Omental fat pad (tissue), 4 donors: ENCODE results near the gene RAB7A. TPM values are rescaled to one million over a fixed set of nuclear protein-coding genes. Genes with fewer than 3 reads are reported as not detected.

Experiments used
- ATAC-seq: fragments of 150-250 bp; one replicate; pipeline ENCODE4 v1.9.1; 2016; ENCODE audit warnings: mild to moderate bottlenecking, moderate library complexity; ENCODE audit not compliant: low FRiP score
- DNase-seq: peaks from one replicate; pipeline ENCODE4 v3.0.0-alpha.2; 2019; ENCODE audit warnings: low spot score
- CTCF ChIP-seq, 3 donors: fragments of 450-650 bp; IDR thresholded peaks; one replicate each; pipeline ENCODE4 v1.5.1; 2016 to 2017; ENCODE audit warnings: antibody characterized with exemption in 3 of 3, mild to moderate bottlenecking in 3 of 3, moderate library complexity in 2 of 3
- total RNA-seq, 4 donors: library from RNA; depleted of rRNA; stranded (reverse); fragments of >200 nt; gene quantifications; one replicate each; pipeline ENCODE4 v1.1.0, GENCODE V29; 2016

Gene RAB7A
- total RNA-seq, 4 donors from 2014 or later: 125 to 170 (median 135) TPM

GRCh38 chr3:128800241-128801187 is 74.5 kb downstream of the RAB7A start:
- DNase-seq: no peak
- ATAC-seq: no peak
- no peak for TF ChIP-seq CTCF (IDR thresholded peaks at IDR 0.05)

- ATAC-seq (no peak), DNase-seq (no peak)
- TF ChIP-seq CTCF (IDR thresholded peaks at IDR 0.05): no peak
Observed at GRCh38 chr3:128801779-128802380, 75.9 kb downstream of the RAB7A start.

- ATAC-seq (no peak), DNase-seq (no peak)
- TF ChIP-seq CTCF (IDR thresholded peaks at IDR 0.05): no peak
Observed at GRCh38 chr3:128803307-128803706, 77.3 kb downstream of the RAB7A start.

GRCh38 chr3:128804017-128804810 is 78.2 kb downstream of the RAB7A start:
- TF ChIP-seq CTCF (IDR thresholded peaks at IDR 0.05): no peak
- ATAC-seq (peak; percentile 64), DNase-seq (no peak)

GRCh38 chr3:128804811-128805155 is 78.8 kb downstream of the RAB7A start:
- ATAC-seq: no peak
- TF ChIP-seq CTCF (IDR thresholded peaks at IDR 0.05): no peak
- DNase-seq: no peak

GRCh38 chr3:128805772-128806171 is 79.8 kb downstream of the RAB7A start:
- no peak for ATAC-seq
- TF ChIP-seq CTCF (IDR thresholded peaks at IDR 0.05): no peak

More at GRCh38 chr3:128805772-128806171, 79.8 kb downstream of the RAB7A start:
- no peak for DNase-seq
